Muscle layer of colon (tissue), 2 donors: ENCODE data around the gene FLT4.

Experiments
- H3K27ac ChIP-seq: one replicate; pipeline ENCODE4 v1.7.0; 2013; ENCODE audit warnings: low read depth, mild to moderate bottlenecking, low read length, moderate library complexity
- H3K27me3 ChIP-seq, 2 donors: one replicate each; pipeline ENCODE4 v1.7.0; 2013; ENCODE audit warnings: low read length in 2 of 2, mild to moderate bottlenecking in 2 of 2; ENCODE audit not compliant: insufficient read depth in 2 of 2, control insufficient read depth in 1 of 2
- H3K36me3 ChIP-seq: one replicate; pipeline ENCODE4 v1.7.0; 2013; ENCODE audit warnings: mild to moderate bottlenecking, low read length; ENCODE audit not compliant: insufficient read depth
- H3K4me1 ChIP-seq: one replicate; pipeline ENCODE4 v1.7.0; 2013; ENCODE audit warnings: mild to moderate bottlenecking, low read length; ENCODE audit not compliant: insufficient read depth
- H3K4me3 ChIP-seq, 2 donors: one replicate each; pipeline ENCODE4 v1.7.0; 2013; ENCODE audit warnings: low read length in 2 of 2, low read depth in 1 of 2, mild to moderate bottlenecking in 1 of 2, moderate library complexity in 1 of 2
- H3K9ac ChIP-seq: one replicate; pipeline ENCODE4 v1.7.0; 2013; ENCODE audit warnings: low read length
- H3K9me3 ChIP-seq: one replicate; pipeline ENCODE4 v1.7.0; 2013; ENCODE audit warnings: mild to moderate bottlenecking, low read length
- donor health status: abdominal sarcoma.
- donor health status: Adenocarcinoma of cecum.

The FLT4 gene

GRCh38 chr5:180591311-180591887, 58.0 kb downstream of the FLT4 start, which contains the start of gene SCGB3A1:
TSS of gene SCGB3A1 (minus strand) at chr5:180591499. CDS start at chr5:180591462, 37 bp downstream.
- Histone ChIP-seq H3K27me3 (peaks cover 0 to 26% of the 10 kb centered on the region in 2 donors), H3K9ac (no peak within 1 kb of the TSS), H3K4me1 (no peaks in the 10 kb centered on the region), H3K36me3 (no peaks in the 10 kb centered on the region), H3K9me3 (no peaks in the 10 kb centered on the region), H3K4me3 (no peak within 1 kb of the TSS), H3K27ac (no peak within 1 kb of the TSS)

- Histone ChIP-seq H3K36me3 (no peaks in the 10 kb centered on the region), H3K9me3 (no peaks in the 10 kb centered on the region), H3K27ac (no peak overlapping the region), H3K4me1 (no peaks in the 10 kb centered on the region), H3K27me3 (peaks cover 0 to 26% of the 10 kb centered on the region in 2 donors), H3K4me3 (no peak overlapping the region), H3K9ac (no peak overlapping the region)
These were observed 58.7 kb downstream of the FLT4 start for GRCh38 chr5:180590543-180591310.

- peaks cover 0 to 26% of the 10 kb centered on the region in 2 donors for H3K27me3 ChIP-seq
- H3K36me3 ChIP-seq: no peaks in the 10 kb centered on the region
- no peak overlapping the region for H3K4me3 ChIP-seq
- no peaks in the 10 kb centered on the region for H3K4me1 ChIP-seq
- H3K9ac ChIP-seq: no peak overlapping the region
- no peak overlapping the region for H3K27ac ChIP-seq
- no peaks in the 10 kb centered on the region for H3K9me3 ChIP-seq
These were observed 59.4 kb downstream of the FLT4 start for GRCh38 chr5:180589771-180590542.

- H3K4me1 ChIP-seq: no peaks in the 10 kb centered on the region
- no peak overlapping the region for H3K9ac ChIP-seq
- H3K27ac ChIP-seq: no peak overlapping the region
- no peak overlapping the region for H3K4me3 ChIP-seq
- H3K27me3 ChIP-seq: peaks cover 0 to 26% of the 10 kb centered on the region in 2 donors
- H3K36me3 ChIP-seq: no peaks in the 10 kb centered on the region
- no peaks in the 10 kb centered on the region for H3K9me3 ChIP-seq
These were observed 62.5 kb downstream of the FLT4 start for GRCh38 chr5:180586870-180587269.

- no peak overlapping the region for H3K9ac ChIP-seq
- no peaks in the 10 kb centered on the region for H3K9me3 ChIP-seq
- H3K27me3 ChIP-seq: peaks cover 0 to 21% of the 10 kb centered on the region in 2 donors
- no peaks in the 10 kb centered on the region for H3K4me1 ChIP-seq
- H3K4me3 ChIP-seq: no peak overlapping the region
- H3K27ac ChIP-seq: no peak overlapping the region
- no peaks in the 10 kb centered on the region for H3K36me3 ChIP-seq
These were observed 63.2 kb downstream of the FLT4 start for GRCh38 chr5:180586204-180586603.

- H3K27ac ChIP-seq: no peak overlapping the region
- H3K9ac ChIP-seq: no peak overlapping the region
- H3K4me3 ChIP-seq: no peak overlapping the region
- no peaks in the 10 kb centered on the region for H3K27me3 ChIP-seq
- H3K9me3 ChIP-seq: no peaks in the 10 kb centered on the region
- no peaks in the 10 kb centered on the region for H3K4me1 ChIP-seq
- no peaks in the 10 kb centered on the region for H3K36me3 ChIP-seq
These were observed 65.7 kb downstream of the FLT4 start for GRCh38 chr5:180583738-180584137.

GRCh38 chr5:180580681-180581080, 68.7 kb downstream of the FLT4 start:
- Histone ChIP-seq H3K27ac (no peak overlapping the region), H3K27me3 (no peaks in the 10 kb centered on the region), H3K9me3 (no peaks in the 10 kb centered on the region), H3K4me1 (no peaks in the 10 kb centered on the region), H3K9ac (no peak overlapping the region), H3K4me3 (no peak overlapping the region), H3K36me3 (no peaks in the 10 kb centered on the region)

GRCh38 chr5:180575571-180575970, 73.8 kb downstream of the FLT4 start:
- H3K36me3 ChIP-seq: peaks cover 24% of the 10 kb centered on the region
- H3K9me3 ChIP-seq: no peaks in the 10 kb centered on the region
- no peak overlapping the region for H3K27ac ChIP-seq
- H3K27me3 ChIP-seq: no peaks in the 10 kb centered on the region
- H3K4me1 ChIP-seq: no peaks in the 10 kb centered on the region
- no peak overlapping the region for H3K9ac ChIP-seq
- no peak overlapping the region for H3K4me3 ChIP-seq

GRCh38 chr5:180568914-180569313, 80.5 kb downstream of the FLT4 start:
- Histone ChIP-seq H3K4me3 (no peak overlapping the region), H3K36me3 (peaks cover 40% of the 10 kb centered on the region)

GRCh38 chr5:180563994-180564393, 85.4 kb downstream of the FLT4 start:
- H3K4me1 ChIP-seq: no peaks in the 10 kb centered on the region
- H3K27me3 ChIP-seq: no peaks in the 10 kb centered on the region
- H3K9ac ChIP-seq: no peak overlapping the region
- no peak overlapping the region for H3K27ac ChIP-seq
- H3K4me3 ChIP-seq: no peak overlapping the region
- peaks cover 27% of the 10 kb centered on the region for H3K36me3 ChIP-seq
- H3K9me3 ChIP-seq: no peaks in the 10 kb centered on the region

More at GRCh38 chr5:180568914-180569313, 80.5 kb downstream of the FLT4 start:
- no peaks in the 10 kb centered on the region for H3K9me3 ChIP-seq
- no peaks in the 10 kb centered on the region for H3K27me3 ChIP-seq
- no peak overlapping the region for H3K27ac ChIP-seq
- no peaks in the 10 kb centered on the region for H3K4me1 ChIP-seq
- H3K9ac ChIP-seq: no peak overlapping the region

- H3K27me3 ChIP-seq: no peaks in the 10 kb centered on the region
- no peaks in the 10 kb centered on the region for H3K4me1 ChIP-seq
- no peaks in the 10 kb centered on the region for H3K9me3 ChIP-seq
- no peak overlapping the region for H3K4me3 ChIP-seq
- no peak overlapping the region for H3K27ac ChIP-seq
- H3K9ac ChIP-seq: no peak overlapping the region
- no peaks in the 10 kb centered on the region for H3K36me3 ChIP-seq
These were observed 91.2 kb downstream of the FLT4 start for GRCh38 chr5:180558232-180558631.
